ENCODE data around the gene TERB1. TPM values are rescaled to one million over a fixed set of nuclear protein-coding genes. Genes with fewer than 3 reads are reported as not detected.
A peak's percentile ranks its signal among the peaks of the same experiment; 100 is the strongest.

The TERB1 gene
- polyA plus RNA-seq, 1 of the 3 experiments (the other 2 are of a cell fraction), result 0.08 TPM

GRCh38 chr16:66832190-66832589, 30.8 kb upstream of the TERB1 start (continued):
- TF ChIP-seq REST (IDR thresholded peaks at IDR 0.05; ENCODE audit: low read depth, low read length), result no peak

- peak within 1 kb of the TSS; percentile 67 to 73 for H3K4me3 ChIP-seq (ENCODE audit: low read depth in 2 of 2, low read length in 1 of 2)
- peak within 1 kb of the TSS; percentile 64 to 81 for H3K27ac ChIP-seq (ENCODE audit: low read depth in 2 of 2, low read length in 1 of 2)
- CTCF ChIA-PET, result interaction anchor here (0.5 to 4.8 kb wide), 46 partner anchors 8 to 487 kb away, joined by 3 to 83 read pairs (median 4); partner anchors contain the start of genes CA7, CMTM4, DYNC1LI2 and PDP2
- no peaks in the 10 kb centered on the region for H3K27me3 ChIP-seq (ENCODE audit: insufficient read depth)
- POLR2A ChIA-PET, result interaction anchor here (0.9 to 2.2 kb wide), 9 partner anchors 9 to 79 kb away, joined by 3 to 11 read pairs (median 5); no protein-coding TSS in a partner anchor
- WGBS (ENCODE audit: low lambda C conversion rate), result under 1% methylated on average over 38 of the region's 84 CpGs
- no peaks in the 10 kb centered on the region for H3K9me2 ChIP-seq
- no peaks in the 10 kb centered on the region for H3K9me3 ChIP-seq
- H3K9ac ChIP-seq, result peak within 1 kb of the TSS; percentile 90
- peaks cover 28% of the 10 kb centered on the region for H4K20me1 ChIP-seq (ENCODE audit: insufficient read depth)
- peaks cover 4 to 7% of the 10 kb centered on the region in 2 experiments; a peak in 2 of 4 replicates for H3K4me1 ChIP-seq (ENCODE audit: control insufficient read depth in 1 of 2, insufficient read depth in 2 of 2, low read depth in 1 of 2, low read length in 1 of 2)
- peak within 1 kb of the TSS; percentile 73 for H2AFZ ChIP-seq (ENCODE audit: low read depth)
- DNase-seq, result peak; percentile 98
- H3K4me2 ChIP-seq, result peak within 1 kb of the TSS; percentile 81
- H3K36me3 ChIP-seq (replicated peaks in 1 of 2; ENCODE audit: control insufficient read depth in 1 of 2, insufficient read depth in 2 of 2, low read length in 1 of 2), result peaks cover 12 to 17% of the 10 kb centered on the region in 2 experiments
- H3K79me2 ChIP-seq (ENCODE audit: insufficient read depth), result peaks cover 48% of the 10 kb centered on the region
- H3F3A ChIP-seq (replicated peaks; ENCODE audit: insufficient read depth), result no peaks in the 10 kb centered on the region
- TF ChIP-seq GABPA (IDR thresholded peaks at IDR 0.05; ENCODE audit: low read depth) (no peak), TEAD4 (IDR thresholded peaks at IDR 0.05; ENCODE audit: borderline replicate concordance, insufficient read depth) (no peak), TAF1 (IDR thresholded peaks at IDR 0.05; ENCODE audit: borderline replicate concordance, low read depth, low read length) (peak; percentile 49; the same call in 1 of the 2 replicates), JUND (IDR thresholded peaks at IDR 0.05) (no peak), PBX3 (IDR thresholded peaks at IDR 0.05) (no peak), FOSL2 (IDR thresholded peaks at IDR 0.05; ENCODE audit: borderline replicate concordance, low read depth) (no peak), MEF2A (IDR thresholded peaks at IDR 0.05; ENCODE audit: borderline replicate concordance, low read depth) (no peak), SMC3 (IDR thresholded peaks at IDR 0.05; ENCODE audit: low read depth, low read length) (peak; percentile 52), REST (IDR thresholded peaks at IDR 0.05; ENCODE audit: low read depth, low read length) (no peak), SIN3A (IDR thresholded peaks at IDR 0.05; ENCODE audit: borderline replicate concordance, low read depth, low read length) (peak; percentile 34; the same call in 1 of the 2 replicates), NRF1 (IDR thresholded peaks at IDR 0.05; ENCODE audit: low read depth, low read length) (peak; percentile 86), EZH2phosphoT487 (IDR thresholded peaks at IDR 0.05; ENCODE audit: borderline replicate concordance, low read depth) (no peak), USF1 (IDR thresholded peaks at IDR 0.05; ENCODE audit: borderline replicate concordance, low read depth) (no peak; the same call in 1 of the 2 replicates), TCF12 (IDR thresholded peaks at IDR 0.05) (no peak; the same call in 1 of the 2 replicates), NFIC (IDR thresholded peaks at IDR 0.05; ENCODE audit: borderline replicate concordance) (no peak), ELF1 (IDR thresholded peaks at IDR 0.05) (no peak), IRF3 (IDR thresholded peaks at IDR 0.05; ENCODE audit: low read depth, low read length) (no peak)
Measured at GRCh38 chr16:66830422-66831404, 29.3 kb upstream of the TERB1 start, which contains the start of gene NAE1. NAE1 (minus strand) TSS chr16:66830976; CDS start chr16:66830899, 77 bp downstream.
